NCI-H748 (cell line): ENCODE measurements around the gene RAB43.

ENCODE experiments used
- DNase-seq: peaks from one replicate; lab custom pipeline; 2025; ENCODE audit not compliant: unreplicated experiment; lab: John Stamatoyannopoulos, UW

RAB43 gene

DNA sequence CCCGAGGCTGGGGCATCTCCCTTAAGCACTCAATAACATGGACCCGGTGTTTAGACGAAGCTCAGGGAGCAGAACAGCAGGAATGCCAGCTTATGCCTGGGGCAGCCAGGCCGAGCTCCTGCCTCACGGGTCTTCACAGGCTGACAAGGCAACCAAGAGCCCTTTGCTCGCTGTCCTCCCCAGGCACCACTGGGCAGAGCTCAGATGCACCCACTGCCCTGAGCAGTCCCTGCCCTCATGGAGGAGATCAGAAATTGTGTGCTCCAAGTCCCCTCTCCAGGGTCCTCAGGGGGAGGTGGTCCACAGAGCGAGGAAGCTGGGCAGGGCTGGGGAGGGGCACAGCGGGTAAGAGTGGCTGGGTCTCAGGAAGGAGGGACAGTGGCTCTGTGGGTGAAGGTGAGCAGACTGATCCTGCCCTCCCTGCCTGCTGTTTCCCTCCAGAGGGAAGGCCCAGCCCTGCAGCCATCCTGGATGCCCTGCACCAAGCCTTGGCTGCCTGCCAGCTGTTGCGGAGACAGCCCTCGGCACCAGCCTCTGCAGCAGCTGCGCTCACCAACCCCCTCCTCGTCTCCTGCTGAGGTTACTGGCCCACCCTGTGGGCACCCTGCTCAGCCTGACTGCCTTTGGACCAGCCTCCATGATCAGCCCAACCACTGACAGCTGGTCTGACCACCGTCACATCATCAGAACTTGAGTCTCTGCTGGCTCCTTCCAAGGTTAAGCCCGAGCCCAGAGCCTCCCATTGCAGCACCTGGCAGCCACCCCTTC, 82.1 kb downstream of the RAB43 start:
- peak; percentile 69 for DNase-seq

DNA sequence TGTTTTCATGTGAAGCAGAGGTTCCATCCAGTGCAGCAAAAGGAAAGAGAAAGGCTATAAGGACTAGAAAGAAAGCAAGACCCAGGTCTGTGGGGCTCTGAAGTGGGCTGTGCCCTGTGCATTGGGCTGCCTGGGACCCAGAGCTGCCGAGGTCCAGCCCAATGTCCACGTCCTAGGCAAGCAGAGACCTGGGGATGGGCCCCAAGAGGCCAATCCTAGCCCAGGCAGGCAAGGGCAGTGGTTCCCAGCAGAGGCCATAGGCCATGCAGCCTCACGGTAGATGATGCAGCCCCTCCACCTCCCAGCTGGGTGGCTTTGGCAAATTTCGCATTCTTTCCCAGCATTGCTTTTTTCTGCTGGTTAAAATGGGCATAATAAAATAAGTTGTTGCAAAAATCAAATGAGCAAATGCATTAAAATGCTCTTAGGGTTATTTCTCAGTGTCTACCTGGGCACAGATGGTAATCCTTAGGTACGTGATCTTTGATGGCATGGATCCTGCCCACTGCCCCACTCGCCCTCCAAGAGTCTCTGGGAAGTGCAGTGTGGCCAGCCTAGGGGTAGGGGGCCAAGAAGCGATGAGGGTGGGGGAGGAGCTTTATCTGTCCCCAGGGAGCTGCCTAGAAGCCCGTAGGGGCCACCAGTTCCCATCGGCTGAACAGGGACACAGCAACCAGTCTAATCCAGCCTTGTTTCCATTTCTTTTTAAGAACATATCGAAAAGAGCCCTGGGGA, 83.3 kb downstream of the RAB43 start:
- DNase-seq = no peak
